Measurements from ENCODE around the gene NOS1.

DNA sequence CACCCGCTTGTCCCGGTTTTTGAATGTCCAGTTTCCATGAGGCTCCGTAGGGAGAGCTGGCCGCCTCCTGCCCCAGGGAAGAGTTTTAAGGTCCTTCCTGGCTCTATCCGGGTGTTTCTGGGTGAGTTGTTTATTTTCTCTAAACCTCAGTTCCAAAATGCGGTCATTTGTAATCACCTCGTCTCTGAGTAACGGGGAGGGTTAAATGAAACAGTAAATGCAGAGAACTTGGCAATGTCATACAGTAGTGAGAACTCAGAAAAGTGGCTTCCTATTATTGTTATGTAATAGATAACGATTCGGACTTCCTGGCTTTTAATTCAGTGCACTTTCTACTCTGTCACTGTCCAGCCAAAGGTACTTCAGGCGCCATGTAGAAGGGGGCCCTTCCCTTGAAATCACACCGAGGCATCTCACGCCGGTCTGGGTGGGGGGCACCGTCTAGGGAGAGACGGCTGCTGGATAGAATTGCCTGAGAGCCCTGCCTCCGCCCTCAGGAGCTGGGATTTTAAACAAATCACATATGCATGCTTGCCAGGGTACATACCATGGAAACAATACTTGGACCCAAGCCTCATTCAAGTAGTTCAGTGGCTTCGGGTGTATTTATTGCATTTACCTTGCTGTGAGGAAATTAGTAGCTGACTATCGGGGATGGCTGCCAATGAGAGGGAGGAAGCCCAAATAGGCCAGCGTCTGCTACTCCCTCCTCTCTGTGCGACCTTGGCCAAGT lies 26.4 kb downstream of the NOS1 start:
- TF ChIP-seq, protein P1, sequence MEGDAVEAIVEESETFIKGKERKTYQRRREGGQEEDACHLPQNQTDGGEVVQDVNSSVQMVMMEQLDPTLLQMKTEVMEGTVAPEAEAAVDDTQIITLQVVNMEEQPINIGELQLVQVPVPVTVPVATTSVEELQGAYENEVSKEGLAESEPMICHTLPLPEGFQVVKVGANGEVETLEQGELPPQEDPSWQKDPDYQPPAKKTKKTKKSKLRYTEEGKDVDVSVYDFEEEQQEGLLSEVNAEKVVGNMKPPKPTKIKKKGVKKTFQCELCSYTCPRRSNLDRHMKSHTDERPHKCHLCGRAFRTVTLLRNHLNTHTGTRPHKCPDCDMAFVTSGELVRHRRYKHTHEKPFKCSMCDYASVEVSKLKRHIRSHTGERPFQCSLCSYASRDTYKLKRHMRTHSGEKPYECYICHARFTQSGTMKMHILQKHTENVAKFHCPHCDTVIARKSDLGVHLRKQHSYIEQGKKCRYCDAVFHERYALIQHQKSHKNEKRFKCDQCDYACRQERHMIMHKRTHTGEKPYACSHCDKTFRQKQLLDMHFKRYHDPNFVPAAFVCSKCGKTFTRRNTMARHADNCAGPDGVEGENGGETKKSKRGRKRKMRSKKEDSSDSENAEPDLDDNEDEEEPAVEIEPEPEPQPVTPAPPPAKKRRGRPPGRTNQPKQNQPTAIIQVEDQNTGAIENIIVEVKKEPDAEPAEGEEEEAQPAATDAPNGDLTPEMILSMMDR (IDR thresholded peaks at IDR 0.05 in 8 of 11, conservative IDR thresholded peaks at IDR 0.05 in 3 of 11) = no peak
- TF ChIP-seq POLR2AphosphoS5 (IDR thresholded peaks at IDR 0.05) = no peak
